Bronchial epithelial cell (primary cell): ENCODE results near the gene GPATCH4. TPM values are rescaled to one million over a fixed set of nuclear protein-coding genes. Genes with fewer than 3 reads are reported as not detected.
A peak's percentile ranks its signal among the peaks of the same experiment; 100 is the strongest.

ENCODE experiments used
- DNase-seq: peaks from one replicate; pipeline ENCODE4 v3.0.0-alpha.2; 2010; ENCODE audit warnings: low read depth
- FAIRE-seq: peaks from 2 replicates; lab custom pipeline; 2011; peaks lifted over from hg19 to GRCh38; lab: Jason Lieb, UNC
- H3K27me3 ChIP-seq: 2 replicates; pipeline ENCODE4 v1.5.1; 2011; ENCODE audit warnings: low read length; ENCODE audit not compliant: control insufficient read depth, insufficient read depth
- H3K36me3 ChIP-seq: 2 replicates; pipeline ENCODE4 v1.5.1; 2011; ENCODE audit warnings: low read length; ENCODE audit not compliant: control insufficient read depth, insufficient read depth
- H3K4me3 ChIP-seq: 2 replicates; pipeline ENCODE4 v1.5.1; 2011; ENCODE audit warnings: mild to moderate bottlenecking, low read depth, low read length, control low read depth
- CTCF ChIP-seq: IDR thresholded peaks from 2 replicates; pipeline ENCODE4 v1.5.1; 2011; ENCODE audit warnings: mild to moderate bottlenecking, moderate library complexity, low read length, control low read depth, inconsistent platforms; ENCODE audit not compliant: insufficient read depth, severe bottlenecking
- total RNA-seq: library from RNA; depleted of rRNA; stranded (reverse); fragments of >200 nt; gene quantifications from 2 replicates; pipeline ENCODE4 v1.2.1, GENCODE V29; 2014

Gene GPATCH4
- total RNA-seq, 1 donor from 2014 or later: 29.2 TPM

- H3K4me3 ChIP-seq: no peak overlapping the region
- peak; percentile 54 for DNase-seq
- no peaks in the 10 kb centered on the region for H3K27me3 ChIP-seq
- no peak for FAIRE-seq
- no peak for TF ChIP-seq CTCF
- H3K36me3 ChIP-seq: no peaks in the 10 kb centered on the region
These were observed 14.3 kb downstream of the GPATCH4 start for GRCh38 chr1:156586892-156587477.

- FAIRE-seq: no peak
- no peaks in the 10 kb centered on the region for H3K27me3 ChIP-seq
- no peak for DNase-seq
- no peak for TF ChIP-seq CTCF
- H3K36me3 ChIP-seq: no peaks in the 10 kb centered on the region
- no peak overlapping the region for H3K4me3 ChIP-seq
These were observed 15.0 kb downstream of the GPATCH4 start for GRCh38 chr1:156586323-156586722.

GRCh38 chr1:156584813-156585212 lies 16.5 kb downstream of the GPATCH4 start:
- Histone ChIP-seq H3K36me3 (no peaks in the 10 kb centered on the region), H3K27me3 (no peaks in the 10 kb centered on the region), H3K4me3 (no peak overlapping the region)
- peak; percentile 14 for TF ChIP-seq CTCF
- FAIRE-seq (no peak), DNase-seq (no peak)

- Histone ChIP-seq H3K27me3 (no peaks in the 10 kb centered on the region), H3K36me3 (no peaks in the 10 kb centered on the region), H3K4me3 (no peak overlapping the region)
- DNase-seq (peak; percentile 75), FAIRE-seq (no peak)
- peak; percentile 91 for TF ChIP-seq CTCF
These were observed 17.3 kb downstream of the GPATCH4 start for GRCh38 chr1:156583821-156584622.

- H3K36me3 ChIP-seq: no peaks in the 10 kb centered on the region
- DNase-seq: no peak
- H3K4me3 ChIP-seq: no peak overlapping the region
- no peaks in the 10 kb centered on the region for H3K27me3 ChIP-seq
- no peak for FAIRE-seq
- no peak for TF ChIP-seq CTCF
These were observed 18.8 kb downstream of the GPATCH4 start for GRCh38 chr1:156582388-156583017.
